ENCODE data around the gene LDB2. TPM values are rescaled to one million over a fixed set of nuclear protein-coding genes. Genes with fewer than 3 reads are reported as not detected.

LDB2 gene
- total and polyA plus RNA-seq, 2 of the 8 experiments (the other 6 are each of a cell fraction or from before 2014, with no cell fraction given) = 57.0 to 140 TPM

- 88% methylated on average over 2 of the region's 2 CpGs; no CpG with 5 or more reads in 1 of the 2 experiments for WGBS, 2 experiments (ENCODE audit: extremely low coverage in 1 of 2, insufficient coverage in 1 of 2, insufficient read length in 1 of 2, insufficient replicate concordance in 2 of 2, low coverage in 1 of 2, low lambda C conversion rate in 2 of 2, missing lambda C conversion rate in 1 of 2)
- H2BK12ac ChIP-seq (ENCODE audit: low read depth, low read length) = no peak overlapping the region
- H4K20me1 ChIP-seq (replicated peaks in 1 of 2; ENCODE audit: control insufficient read depth in 1 of 2, insufficient read depth in 2 of 2, low read length in 2 of 2) = peaks cover 0 to 2% of the 10 kb centered on the region in 2 experiments
- H2AFZ ChIP-seq (ENCODE audit: low read length) = no peak overlapping the region
- no peak overlapping the region for H4K91ac ChIP-seq (replicated peaks; ENCODE audit: insufficient read length, low read length)
- H4K8ac ChIP-seq (ENCODE audit: extremely low read depth, insufficient read depth, low read length) = no peak overlapping the region
- peaks cover 0 to 12% (median 5%) of the 10 kb centered on the region in 4 experiments; a peak in 3 of 7 replicates for H3K4me1 ChIP-seq (replicated peaks in 1 of 4; ENCODE audit: control insufficient read depth in 3 of 4, insufficient read depth in 4 of 4, low read length in 3 of 4)
- H3K14ac ChIP-seq (ENCODE audit: insufficient read length) = no peak overlapping the region
- H3K79me1 ChIP-seq (ENCODE audit: low read depth, low read length) = peaks cover 2% of the 10 kb centered on the region; the same call in 1 of the 2 replicates
- H3K9ac ChIP-seq (replicated peaks in 1 of 4; ENCODE audit: extremely low read depth in 1 of 4, low read depth in 3 of 4, low read length in 3 of 4) = no peak overlapping the region
- TF ChIP-seq BCL11A (IDR thresholded peaks at IDR 0.05; ENCODE audit: low read depth in 2 of 2, low read length in 2 of 2) (no peak), YY1 (IDR thresholded peaks at IDR 0.05; ENCODE audit: low read depth, low read length) (no peak), JUND (IDR thresholded peaks at IDR 0.05; ENCODE audit: low read length) (no peak)
- no peak overlapping the region for H3K18ac ChIP-seq (ENCODE audit: extremely low read depth, low read length)
- no peak overlapping the region for H3K27ac ChIP-seq (ENCODE audit: low read depth, low read length)
- no peak overlapping the region for H3K23ac ChIP-seq (ENCODE audit: insufficient read length)
- H2BK120ac ChIP-seq (replicated peaks; ENCODE audit: low read depth, low read length) = no peak overlapping the region
- H3K79me2 ChIP-seq (ENCODE audit: control insufficient read depth in 1 of 2, insufficient read depth in 2 of 2, low read length in 2 of 2) = no peaks in the 10 kb centered on the region
- no peak overlapping the region for H3K4me2 ChIP-seq (ENCODE audit: insufficient read depth in 1 of 2, low read depth in 2 of 2, low read length in 2 of 2)
- H3K36me3 ChIP-seq (ENCODE audit: control insufficient read depth in 2 of 4, insufficient read depth in 4 of 4, low read length in 3 of 4) = no peaks in the 10 kb centered on the region
- no peak overlapping the region for H2BK5ac ChIP-seq (ENCODE audit: low read depth, low read length)
- no peaks in the 10 kb centered on the region for H3K9me3 ChIP-seq (ENCODE audit: insufficient read depth in 2 of 2, low read depth in 1 of 2, low read length in 1 of 2)
- H3K4me3 ChIP-seq (ENCODE audit: extremely low read depth in 1 of 4, insufficient read depth in 2 of 4, low read depth in 3 of 4, low read length in 4 of 4) = no peak overlapping the region
- no peak overlapping the region for H4K5ac ChIP-seq (ENCODE audit: insufficient read length, low read depth, low read length)
- no peak overlapping the region for H3K4ac ChIP-seq (replicated peaks; ENCODE audit: insufficient read length, low read depth, low read length)
- no peaks in the 10 kb centered on the region for H3K27me3 ChIP-seq (replicated peaks in 1 of 4; ENCODE audit: control insufficient read depth in 3 of 4, extremely low read depth in 1 of 4, insufficient read depth in 3 of 4, low read length in 3 of 4)
- H2BK15ac ChIP-seq (ENCODE audit: low read length) = no peak overlapping the region
- no peak overlapping the region for H2AK5ac ChIP-seq (ENCODE audit: low read depth, low read length)
- ChIA-PET POLR2A (ENCODE audit: partially characterized antibody) (interaction anchor here (0.7 kb wide), 1 partner anchor 9 kb away, joined by 3 read pairs; no protein-coding TSS in a partner anchor), CTCF (ENCODE audit: partially characterized antibody) (interaction anchor here (0.6 to 3.3 kb wide), 4 partner anchors 10 to 344 kb away, joined by 3 to 18 read pairs (median 4); no protein-coding TSS in a partner anchor)
- H3K23me2 ChIP-seq (ENCODE audit: low read depth, low read length) = no peaks in the 10 kb centered on the region
- DNase-seq (ENCODE audit: low read depth in 1 of 2, low spot score in 2 of 2) = no peak
- H2BK20ac ChIP-seq (ENCODE audit: low read length) = no peak overlapping the region
- no peak overlapping the region for H3K56ac ChIP-seq (replicated peaks; ENCODE audit: insufficient read length, low read depth, low read length)
- no peak for FAIRE-seq
Measured at GRCh38 chr4:16594128-16594527, 304.3 kb downstream of the LDB2 start.

All from H1 (cell line).